ENCODE results near the gene ITPR3.
A peak's percentile ranks its signal among the peaks of the same experiment; 100 is the strongest.

ITPR3 gene

DNA sequence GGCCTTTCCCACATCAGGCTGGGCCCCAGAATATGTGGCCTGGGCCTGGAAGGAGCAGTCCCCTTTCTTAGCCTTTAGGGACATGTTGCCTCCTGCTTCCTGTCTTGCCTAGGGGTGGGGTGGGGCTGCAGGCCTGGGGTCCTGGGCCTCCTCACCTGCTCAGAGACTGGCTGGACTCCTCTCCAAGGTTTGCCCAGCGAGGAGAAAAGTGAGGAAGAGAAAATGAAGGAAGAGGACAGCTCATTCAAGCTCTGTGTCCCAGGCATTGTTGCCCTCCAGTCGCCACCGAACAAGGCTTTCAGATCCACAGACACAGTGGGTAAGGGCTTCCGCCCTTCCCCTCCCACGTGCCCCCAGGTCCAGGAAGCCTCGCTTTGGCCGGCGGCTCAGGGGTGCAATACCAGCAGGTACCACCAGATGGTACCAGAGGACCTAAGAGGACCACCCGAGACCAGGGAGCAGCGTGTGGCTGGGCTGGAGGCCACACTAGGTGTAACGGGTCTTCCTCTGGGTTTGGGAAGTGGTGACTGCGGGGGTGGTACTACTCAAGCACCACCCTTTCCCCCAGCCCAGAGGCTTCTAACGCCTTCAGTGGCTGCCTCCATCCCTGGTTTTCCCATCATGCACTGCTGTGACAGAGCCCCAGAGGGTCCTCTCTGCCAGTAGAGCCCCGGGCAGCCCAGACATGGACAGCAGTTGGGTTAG lies 35.6 kb upstream of the ITPR3 start:
- peak overlapping the region; percentile 72 for H3K4me3 ChIP-seq (ENCODE audit: low read length, poor library complexity, severe bottlenecking)
- TF ChIP-seq, protein P1, sequence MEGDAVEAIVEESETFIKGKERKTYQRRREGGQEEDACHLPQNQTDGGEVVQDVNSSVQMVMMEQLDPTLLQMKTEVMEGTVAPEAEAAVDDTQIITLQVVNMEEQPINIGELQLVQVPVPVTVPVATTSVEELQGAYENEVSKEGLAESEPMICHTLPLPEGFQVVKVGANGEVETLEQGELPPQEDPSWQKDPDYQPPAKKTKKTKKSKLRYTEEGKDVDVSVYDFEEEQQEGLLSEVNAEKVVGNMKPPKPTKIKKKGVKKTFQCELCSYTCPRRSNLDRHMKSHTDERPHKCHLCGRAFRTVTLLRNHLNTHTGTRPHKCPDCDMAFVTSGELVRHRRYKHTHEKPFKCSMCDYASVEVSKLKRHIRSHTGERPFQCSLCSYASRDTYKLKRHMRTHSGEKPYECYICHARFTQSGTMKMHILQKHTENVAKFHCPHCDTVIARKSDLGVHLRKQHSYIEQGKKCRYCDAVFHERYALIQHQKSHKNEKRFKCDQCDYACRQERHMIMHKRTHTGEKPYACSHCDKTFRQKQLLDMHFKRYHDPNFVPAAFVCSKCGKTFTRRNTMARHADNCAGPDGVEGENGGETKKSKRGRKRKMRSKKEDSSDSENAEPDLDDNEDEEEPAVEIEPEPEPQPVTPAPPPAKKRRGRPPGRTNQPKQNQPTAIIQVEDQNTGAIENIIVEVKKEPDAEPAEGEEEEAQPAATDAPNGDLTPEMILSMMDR (conservative IDR thresholded peaks at IDR 0.05; ENCODE audit: low read length) = peak; percentile 92
- no peak for TF ChIP-seq EZH2phosphoT487 (IDR thresholded peaks at IDR 0.05; ENCODE audit: borderline replicate concordance)
- H3K4me1 ChIP-seq (ENCODE audit: insufficient read depth, low read length, poor library complexity, severe bottlenecking) = peaks cover 19% of the 10 kb centered on the region
- H3K79me2 ChIP-seq (ENCODE audit: insufficient read depth, low read length) = peaks cover 12% of the 10 kb centered on the region; the same call in 1 of the 2 replicates
- peak overlapping the region; percentile 84 for H3K4me2 ChIP-seq (ENCODE audit: low read depth, low read length, poor library complexity, severe bottlenecking)
- H3K9me3 ChIP-seq (ENCODE audit: insufficient read depth, low read depth, low read length) = no peaks in the 10 kb centered on the region
- no peaks in the 10 kb centered on the region for H3K9me2 ChIP-seq (replicated peaks; ENCODE audit: low read depth, low read length)
- no peaks in the 10 kb centered on the region for H3K27me3 ChIP-seq (ENCODE audit: insufficient read depth, low read length, poor library complexity, severe bottlenecking)
- peak overlapping the region; percentile 89 for H2AFZ ChIP-seq (ENCODE audit: low read length)
- peak overlapping the region; percentile 79 for H3K9ac ChIP-seq (ENCODE audit: low read depth, low read length, poor library complexity, severe bottlenecking)
- H3K36me3 ChIP-seq (ENCODE audit: insufficient read depth, low read length) = no peaks in the 10 kb centered on the region
- H4K20me1 ChIP-seq (ENCODE audit: insufficient read depth, low read length, poor library complexity, severe bottlenecking) = no peaks in the 10 kb centered on the region
- no peaks in the 10 kb centered on the region for H3F3A ChIP-seq (ENCODE audit: low read depth)

DNA sequence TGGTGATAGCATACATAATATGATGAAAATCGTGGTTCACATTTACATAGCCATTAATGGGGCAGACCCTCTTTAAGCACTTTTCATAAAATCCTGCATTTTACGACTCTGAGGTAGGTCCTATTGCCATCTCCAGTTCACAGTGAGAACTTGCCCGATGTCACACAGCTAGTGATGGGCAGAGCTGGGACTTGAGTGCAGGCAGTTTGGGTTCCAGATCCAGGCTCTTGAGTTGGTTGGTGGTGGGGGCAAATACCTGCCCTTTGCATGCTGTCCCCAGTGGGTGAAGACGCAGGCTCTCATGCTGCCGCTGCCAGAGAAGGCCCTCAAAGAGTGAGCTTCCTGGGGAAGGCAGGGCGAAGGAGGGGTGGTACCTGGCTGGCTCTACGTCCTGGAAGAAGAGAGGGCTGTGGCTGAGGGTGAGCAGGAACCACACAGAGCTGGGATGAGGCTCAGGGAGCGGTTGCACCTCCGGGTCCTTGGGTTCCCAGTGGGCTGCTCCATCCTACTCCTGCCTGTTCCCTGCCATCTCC lies 34.9 kb upstream of the ITPR3 start:
- Histone ChIP-seq H3K79me2 (ENCODE audit: insufficient read depth, low read length) (peaks cover 12% of the 10 kb centered on the region; the same call in 1 of the 2 replicates), H3K27me3 (ENCODE audit: insufficient read depth, low read length, poor library complexity, severe bottlenecking) (no peaks in the 10 kb centered on the region), H3K9ac (ENCODE audit: low read depth, low read length, poor library complexity, severe bottlenecking) (peak overlapping the region; percentile 49), H3K9me2 (replicated peaks; ENCODE audit: low read depth, low read length) (no peaks in the 10 kb centered on the region), H3K4me1 (ENCODE audit: insufficient read depth, low read length, poor library complexity, severe bottlenecking) (peaks cover 19% of the 10 kb centered on the region), H4K20me1 (ENCODE audit: insufficient read depth, low read length, poor library complexity, severe bottlenecking) (no peaks in the 10 kb centered on the region), H3K9me3 (ENCODE audit: insufficient read depth, low read depth, low read length) (no peaks in the 10 kb centered on the region), H3K4me2 (ENCODE audit: low read depth, low read length, poor library complexity, severe bottlenecking) (peak overlapping the region; percentile 84), H3K4me3 (ENCODE audit: low read length, poor library complexity, severe bottlenecking) (peak overlapping the region; percentile 72), H3K36me3 (ENCODE audit: insufficient read depth, low read length) (no peaks in the 10 kb centered on the region), H3F3A (ENCODE audit: low read depth) (no peaks in the 10 kb centered on the region), H2AFZ (ENCODE audit: low read length) (peak overlapping the region; percentile 89)
- TF ChIP-seq, protein P1 (conservative IDR thresholded peaks at IDR 0.05; ENCODE audit: low read length) = no peak
- TF ChIP-seq EZH2phosphoT487 (IDR thresholded peaks at IDR 0.05; ENCODE audit: borderline replicate concordance) = no peak

DNA sequence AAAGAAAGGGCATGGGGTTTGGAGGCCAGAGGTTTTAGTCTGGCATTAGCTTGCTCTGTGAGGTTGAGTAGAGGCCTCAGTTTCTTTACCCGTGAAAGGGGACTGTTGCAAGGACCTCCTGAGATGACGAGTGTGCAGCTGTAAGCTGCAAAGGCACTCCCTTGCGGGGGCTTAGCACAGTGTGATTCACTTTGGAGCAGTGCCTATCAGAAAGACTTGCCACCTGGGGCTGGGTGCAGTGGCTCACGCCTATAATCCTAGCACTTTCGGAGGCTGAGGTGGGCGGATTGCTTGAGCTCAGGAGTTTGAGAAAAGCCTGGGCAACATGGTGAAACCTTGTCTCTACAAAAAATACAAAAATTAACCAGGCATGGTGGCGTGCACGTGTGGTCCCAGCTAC lies 33.6 kb upstream of the ITPR3 start:
- TF ChIP-seq, protein P1 (conservative IDR thresholded peaks at IDR 0.05; ENCODE audit: low read length) = no peak
- TF ChIP-seq EZH2phosphoT487 (IDR thresholded peaks at IDR 0.05; ENCODE audit: borderline replicate concordance) = no peak
- H2AFZ ChIP-seq (ENCODE audit: low read length) = no peak overlapping the region
- peaks cover 12% of the 10 kb centered on the region; the same call in 1 of the 2 replicates for H3K79me2 ChIP-seq (ENCODE audit: insufficient read depth, low read length)
- peaks cover 19% of the 10 kb centered on the region for H3K4me1 ChIP-seq (ENCODE audit: insufficient read depth, low read length, poor library complexity, severe bottlenecking)
- H3K27me3 ChIP-seq (ENCODE audit: insufficient read depth, low read length, poor library complexity, severe bottlenecking) = no peaks in the 10 kb centered on the region
- H3K4me2 ChIP-seq (ENCODE audit: low read depth, low read length, poor library complexity, severe bottlenecking) = no peak overlapping the region
- no peak overlapping the region for H3K9ac ChIP-seq (ENCODE audit: low read depth, low read length, poor library complexity, severe bottlenecking)
- H3K9me3 ChIP-seq (ENCODE audit: insufficient read depth, low read depth, low read length) = no peaks in the 10 kb centered on the region
- no peak overlapping the region for H3K4me3 ChIP-seq (ENCODE audit: low read length, poor library complexity, severe bottlenecking)
- no peaks in the 10 kb centered on the region for H4K20me1 ChIP-seq (ENCODE audit: insufficient read depth, low read length, poor library complexity, severe bottlenecking)
- H3F3A ChIP-seq (ENCODE audit: low read depth) = no peaks in the 10 kb centered on the region
- H3K36me3 ChIP-seq (ENCODE audit: insufficient read depth, low read length) = no peaks in the 10 kb centered on the region
- H3K9me2 ChIP-seq (replicated peaks; ENCODE audit: low read depth, low read length) = no peaks in the 10 kb centered on the region
